ENCODE results near the gene LRRFIP1. TPM values are rescaled to one million over a fixed set of nuclear protein-coding genes. Genes with fewer than 3 reads are reported as not detected.

Gene LRRFIP1
- total RNA-seq, 1 donor from 2014 or later = 133 TPM

GRCh38 chr2:237724811-237725478, 97.6 kb downstream of the LRRFIP1 start:
- peak overlapping the region; percentile 6 to 10 for H3K27ac ChIP-seq
- DNase-seq (ENCODE audit: low spot score in 2 of 2) = no peak
- H3K4me1 ChIP-seq = peaks cover 5 to 42% of the 10 kb centered on the region in 2 donors
- intact Hi-C loops (cut with DNase I) = no loop called here
- no peak for TF ChIP-seq CTCF (IDR thresholded peaks at IDR 0.05)
- peaks cover 7 to 15% of the 10 kb centered on the region in 2 donors for H3K36me3 ChIP-seq
- H3K9me3 ChIP-seq = no peaks in the 10 kb centered on the region
- H3K27me3 ChIP-seq = no peaks in the 10 kb centered on the region
- H3K4me3 ChIP-seq = no peak overlapping the region

- Histone ChIP-seq H3K9me3 (no peaks in the 10 kb centered on the region), H3K36me3 (peaks cover 7 to 13% of the 10 kb centered on the region in 2 donors), H3K4me1 (peaks cover 5 to 44% of the 10 kb centered on the region in 2 donors), H3K27ac (peak overlapping the region in 1 of 2 donors; percentile 6), H3K27me3 (no peaks in the 10 kb centered on the region), H3K4me3 (no peak overlapping the region)
- no peak for TF ChIP-seq CTCF (IDR thresholded peaks at IDR 0.05)
- no peak for DNase-seq (ENCODE audit: low spot score in 2 of 2)
- intact Hi-C loops (cut with DNase I) = no loop called here
These were observed 98.3 kb downstream of the LRRFIP1 start for GRCh38 chr2:237725661-237726060.

- TF ChIP-seq CTCF (IDR thresholded peaks at IDR 0.05) = no peak
- intact Hi-C loops (cut with DNase I) = no loop called here
- H3K27me3 ChIP-seq = no peaks in the 10 kb centered on the region
- H3K36me3 ChIP-seq = peaks cover 5 to 7% of the 10 kb centered on the region in 2 donors
- DNase-seq (ENCODE audit: low spot score in 2 of 2) = no peak
- H3K9me3 ChIP-seq = no peaks in the 10 kb centered on the region
- peaks cover 5 to 52% of the 10 kb centered on the region in 2 donors for H3K4me1 ChIP-seq
- H3K4me3 ChIP-seq = no peak overlapping the region
- peak overlapping the region; percentile 16 to 57 for H3K27ac ChIP-seq
These were observed 99.0 kb downstream of the LRRFIP1 start for GRCh38 chr2:237726401-237726830.

- Histone ChIP-seq H3K4me1 (peaks cover 9 to 59% of the 10 kb centered on the region in 2 donors), H3K27me3 (no peaks in the 10 kb centered on the region), H3K36me3 (peaks cover 3 to 6% of the 10 kb centered on the region in 2 donors), H3K4me3 (no peak overlapping the region), H3K27ac (peak overlapping the region; percentile 3 to 57), H3K9me3 (no peaks in the 10 kb centered on the region)
- DNase-seq (ENCODE audit: low spot score in 2 of 2) = no peak
- intact Hi-C loops (cut with DNase I) = no loop called here
- TF ChIP-seq CTCF (IDR thresholded peaks at IDR 0.05) = no peak
These were observed 100.0 kb downstream of the LRRFIP1 start for GRCh38 chr2:237727363-237727762.

- intact Hi-C loops (cut with DNase I) = no loop called here
- Histone ChIP-seq H3K9me3 (no peaks in the 10 kb centered on the region), H3K27me3 (no peaks in the 10 kb centered on the region), H3K4me3 (no peak overlapping the region), H3K36me3 (peaks cover 3 to 4% of the 10 kb centered on the region in 2 donors), H3K4me1 (peaks cover 23 to 76% of the 10 kb centered on the region in 2 donors), H3K27ac (peak overlapping the region in 1 of 2 donors; percentile 83)
- no peak for DNase-seq (ENCODE audit: low spot score in 2 of 2)
- TF ChIP-seq CTCF (IDR thresholded peaks at IDR 0.05) = no peak
These were observed 102.5 kb downstream of the LRRFIP1 start for GRCh38 chr2:237729681-237730475.

All from ascending aorta (tissue), 2 donors.